ENCODE measurements around the gene STAB1. TPM values are rescaled to one million over a fixed set of nuclear protein-coding genes. Genes with fewer than 3 reads are reported as not detected.

The STAB1 gene
- total and polyA plus RNA-seq, 10 donors: 287 to 1,994 (median 586) TPM

- no peak for DNase-seq
Measured at GRCh38 chr3:52520141-52520667, 25.1 kb downstream of the STAB1 start.

GRCh38 chr3:52520716-52521487 is 25.8 kb downstream of the STAB1 start:
- Histone ChIP-seq H3K9me3 (no peaks in the 10 kb centered on the region), H3K36me3 (peaks cover 0 to 100% (median 42%) of the 10 kb centered on the region in 6 donors), H3K4me1 (peaks cover 4 to 58% (median 25%) of the 10 kb centered on the region in 6 donors), H3K4me3 (no peak overlapping the region), H3K27ac (no peak overlapping the region), H3K27me3 (replicated peaks in 1 of 7) (no peaks in the 10 kb centered on the region)
- TF ChIP-seq CTCF (IDR thresholded peaks at IDR 0.05 in 8 of 11, conservative IDR thresholded peaks at IDR 0.05 in 3 of 11) (no peak), POLR2A (IDR thresholded peaks at IDR 0.05) (no peak), POLR2AphosphoS5 (IDR thresholded peaks at IDR 0.05) (no peak)
- 87 to 92% (median 88%) methylated on average over 16 to 20 of the region's 20 CpGs for WGBS, 5 donors
- intact Hi-C loops (cut with DNase I; ENCODE audit: low total_unique reads): no loop called here
- no peak for DNase-seq

More at GRCh38 chr3:52520141-52520667, 25.1 kb downstream of the STAB1 start:
- peaks cover 0 to 100% (median 45%) of the 10 kb centered on the region in 6 donors for H3K36me3 ChIP-seq
- no peak overlapping the region for H3K27ac ChIP-seq
- WGBS, 5 donors: 93 to 95% (median 94%) methylated on average over 7 to 14 of the region's 14 CpGs
- H3K4me3 ChIP-seq: no peak overlapping the region
- H3K27me3 ChIP-seq (replicated peaks in 1 of 7): no peaks in the 10 kb centered on the region
- TF ChIP-seq POLR2A (IDR thresholded peaks at IDR 0.05): no peak
- TF ChIP-seq CTCF (IDR thresholded peaks at IDR 0.05 in 8 of 11, conservative IDR thresholded peaks at IDR 0.05 in 3 of 11): no peak
- TF ChIP-seq POLR2AphosphoS5 (IDR thresholded peaks at IDR 0.05): no peak
- intact Hi-C loops (cut with DNase I; ENCODE audit: low total_unique reads): no loop called here
- H3K4me1 ChIP-seq: peaks cover 0 to 52% (median 22%) of the 10 kb centered on the region in 6 donors
- H3K9me3 ChIP-seq: no peaks in the 10 kb centered on the region

GRCh38 chr3:52521488-52521824 is 26.3 kb downstream of the STAB1 start:
- intact Hi-C loops (cut with DNase I; ENCODE audit: low total_unique reads): no loop called here
- no peak for DNase-seq
- no peak overlapping the region for H3K27ac ChIP-seq
- H3K36me3 ChIP-seq: peaks cover 0 to 100% (median 40%) of the 10 kb centered on the region in 6 donors
- H3K27me3 ChIP-seq (replicated peaks in 1 of 7): no peaks in the 10 kb centered on the region
- 88 to 100% (median 91%) methylated on average over 6 to 8 of the region's 8 CpGs for WGBS, 5 donors
- no peaks in the 10 kb centered on the region for H3K9me3 ChIP-seq
- TF ChIP-seq POLR2A (IDR thresholded peaks at IDR 0.05) (no peak), CTCF (IDR thresholded peaks at IDR 0.05 in 8 of 11, conservative IDR thresholded peaks at IDR 0.05 in 3 of 11) (no peak), POLR2AphosphoS5 (IDR thresholded peaks at IDR 0.05) (no peak)
- no peak overlapping the region for H3K4me3 ChIP-seq
- H3K4me1 ChIP-seq: peaks cover 10 to 64% (median 28%) of the 10 kb centered on the region in 6 donors
